ENCODE data around the gene PXDN.

The PXDN gene

DNA sequence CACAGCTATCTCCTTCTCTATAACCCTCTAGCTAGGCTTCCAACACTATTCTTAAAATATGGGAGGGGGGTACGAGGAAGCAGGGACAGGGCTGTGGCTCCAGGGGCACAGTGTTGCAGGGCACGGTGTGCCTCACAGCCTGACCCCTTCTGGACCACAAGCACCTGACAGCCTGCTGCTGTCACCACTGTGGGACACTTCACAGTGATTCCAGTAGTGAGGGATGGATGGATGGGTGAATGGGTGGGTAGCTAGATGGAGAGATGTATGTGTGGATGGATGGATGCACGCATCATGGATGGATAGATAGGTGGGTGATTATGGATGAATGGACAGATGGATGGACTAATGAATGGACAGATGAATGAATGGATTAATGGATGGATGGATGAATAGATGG, 21.6 kb downstream of the PXDN start:
- DNase-seq, result no peak
- Histone ChIP-seq H4K8ac (ENCODE audit: low read depth, low read length) (no peak overlapping the region), H3K4me2 (ENCODE audit: low read length) (no peak overlapping the region), H3K79me2 (ENCODE audit: control insufficient read depth, insufficient read depth, low read length) (peaks cover 27% of the 10 kb centered on the region), H2AK5ac (ENCODE audit: low read length) (no peak overlapping the region), H3K18ac (ENCODE audit: low read length) (no peak overlapping the region), H3K4me1 (ENCODE audit: control insufficient read depth, low read depth, low read length) (no peaks in the 10 kb centered on the region), H3K4ac (ENCODE audit: low read depth, low read length) (no peak overlapping the region), H3K9ac (ENCODE audit: low read length) (no peak overlapping the region), H3K23ac (ENCODE audit: low read length) (no peak overlapping the region), H3K36me3 (ENCODE audit: control insufficient read depth, insufficient read depth, low read length) (no peaks in the 10 kb centered on the region), H3K79me1 (ENCODE audit: low read length) (peaks cover 22% of the 10 kb centered on the region), H3K27me3 (ENCODE audit: insufficient read depth, low read length, poor library complexity) (no peaks in the 10 kb centered on the region), H2BK120ac (ENCODE audit: low read depth, low read length) (no peak overlapping the region), H2BK15ac (replicated peaks; ENCODE audit: low read depth) (no peak overlapping the region), H3K56ac (ENCODE audit: low read length) (no peak overlapping the region), H2BK5ac (ENCODE audit: low read length) (no peak overlapping the region), H3K27ac (ENCODE audit: low read depth, low read length) (no peak overlapping the region), H3K4me3 (ENCODE audit: low read length) (no peak overlapping the region), H4K5ac (ENCODE audit: low read length) (no peak overlapping the region)
- no CpG with 5 or more reads among the region's 3 CpGs for WGBS (ENCODE audit: extremely low coverage, insufficient coverage, low lambda C conversion rate)

DNA sequence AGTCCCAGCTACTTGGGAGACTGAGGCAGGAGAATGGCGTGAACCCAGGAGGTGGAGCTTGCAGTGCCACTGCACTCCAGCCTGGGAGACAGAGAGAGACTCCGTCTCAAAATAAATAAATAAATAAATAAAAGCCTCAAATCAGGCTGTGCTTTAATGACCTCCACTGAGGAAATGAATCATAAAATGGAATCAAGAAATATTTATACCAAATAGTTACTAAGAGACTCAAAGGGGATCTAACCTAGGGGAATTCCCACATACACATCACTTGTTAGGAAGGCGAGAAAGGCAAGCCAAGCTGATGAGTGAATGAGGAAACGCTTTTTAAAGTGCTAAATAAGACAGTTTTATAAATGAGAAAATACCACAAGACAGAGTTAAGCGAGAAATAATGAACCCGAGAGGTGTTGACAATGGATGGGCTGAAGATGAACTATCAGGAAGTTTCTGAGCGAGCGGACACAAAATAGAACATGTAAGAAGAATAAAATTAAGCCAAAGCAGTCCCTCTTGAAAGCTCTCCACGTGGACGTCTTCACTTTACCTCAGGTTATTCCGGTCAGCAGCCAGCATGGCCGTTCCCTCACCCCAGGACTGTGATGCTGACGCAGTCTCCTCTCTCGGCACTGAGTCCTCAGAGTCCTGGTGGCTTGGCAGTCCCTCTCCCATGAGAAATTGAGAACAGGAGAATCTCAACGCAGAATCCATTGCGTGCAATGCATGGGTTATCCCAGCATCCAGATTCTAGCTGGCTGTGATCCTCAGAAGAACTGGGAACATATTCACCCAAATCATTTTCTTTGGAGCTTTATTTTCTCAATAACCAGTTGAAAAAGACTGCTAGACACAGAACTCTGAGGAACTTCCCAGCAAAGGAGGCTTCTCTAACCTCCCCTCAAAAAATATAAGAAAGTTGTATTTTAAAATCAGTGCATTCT, 22.3 kb downstream of the PXDN start:
- Histone ChIP-seq H3K27me3 (ENCODE audit: insufficient read depth, low read length, poor library complexity) (no peaks in the 10 kb centered on the region), H3K9ac (ENCODE audit: low read length) (no peak overlapping the region), H3K18ac (ENCODE audit: low read length) (no peak overlapping the region), H3K36me3 (ENCODE audit: control insufficient read depth, insufficient read depth, low read length) (no peaks in the 10 kb centered on the region), H3K56ac (ENCODE audit: low read length) (no peak overlapping the region), H3K23ac (ENCODE audit: low read length) (no peak overlapping the region), H3K4me1 (ENCODE audit: control insufficient read depth, low read depth, low read length) (no peaks in the 10 kb centered on the region), H3K4me3 (ENCODE audit: low read length) (no peak overlapping the region), H4K8ac (ENCODE audit: low read depth, low read length) (no peak overlapping the region), H4K5ac (ENCODE audit: low read length) (no peak overlapping the region), H3K4me2 (ENCODE audit: low read length) (no peak overlapping the region), H2BK15ac (replicated peaks; ENCODE audit: low read depth) (no peak overlapping the region), H3K4ac (ENCODE audit: low read depth, low read length) (no peak overlapping the region), H3K79me2 (ENCODE audit: control insufficient read depth, insufficient read depth, low read length) (peaks cover 20% of the 10 kb centered on the region), H3K27ac (ENCODE audit: low read depth, low read length) (no peak overlapping the region), H2BK120ac (ENCODE audit: low read depth, low read length) (no peak overlapping the region), H2AK5ac (ENCODE audit: low read length) (no peak overlapping the region), H3K79me1 (ENCODE audit: low read length) (peaks cover 17% of the 10 kb centered on the region), H2BK5ac (ENCODE audit: low read length) (no peak overlapping the region)
- no peak for DNase-seq
- whole genome bisulfite sequencing (ENCODE audit: extremely low coverage, insufficient coverage, low lambda C conversion rate), result no CpG with 5 or more reads among the region's 16 CpGs

DNA sequence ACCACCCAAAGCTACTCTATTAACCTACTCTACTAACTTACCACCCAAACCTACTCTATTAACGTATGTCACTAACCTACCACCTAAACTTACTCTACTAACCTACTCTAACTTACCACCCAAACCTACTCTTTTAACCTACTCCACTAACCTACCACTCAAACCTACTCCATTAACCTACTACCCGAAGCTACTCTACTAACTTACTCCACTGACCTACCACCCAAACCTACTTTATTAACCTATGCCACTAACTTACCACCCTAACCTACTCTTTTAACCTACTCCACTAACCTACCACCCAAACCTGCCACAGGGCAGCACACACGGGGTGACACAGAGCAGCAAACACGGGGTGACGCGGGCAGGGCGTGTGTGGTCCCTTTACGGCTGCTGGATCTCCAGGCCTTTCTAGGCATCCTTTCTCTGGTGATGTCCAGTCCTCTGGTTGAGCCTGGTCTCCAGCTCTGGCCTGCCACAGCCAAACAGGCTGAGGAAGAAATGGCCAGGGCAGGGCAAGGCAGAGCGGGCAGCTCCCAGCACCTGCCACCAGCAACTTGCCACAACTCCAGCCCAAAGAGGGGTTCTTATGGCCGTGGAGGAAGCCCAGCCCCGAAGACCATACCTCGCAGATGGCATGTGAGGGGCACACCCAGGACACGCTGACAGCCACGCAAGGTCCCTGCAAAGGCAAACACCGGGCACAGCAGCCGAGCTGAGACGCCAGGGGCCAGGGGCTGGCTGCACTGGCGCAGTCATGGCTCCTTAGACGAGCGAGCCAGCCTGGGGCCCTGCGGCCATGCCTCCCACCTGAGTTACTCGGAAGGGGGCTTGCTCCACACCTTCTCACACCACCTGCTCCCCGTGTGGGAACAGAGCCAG, 25.7 kb downstream of the PXDN start:
- H3K4ac ChIP-seq (ENCODE audit: low read depth, low read length), result no peak overlapping the region
- H2AK5ac ChIP-seq (ENCODE audit: low read length), result no peak overlapping the region
- H3K4me3 ChIP-seq (ENCODE audit: low read length), result no peak overlapping the region
- H2BK120ac ChIP-seq (ENCODE audit: low read depth, low read length), result no peak overlapping the region
- H2BK15ac ChIP-seq (replicated peaks; ENCODE audit: low read depth), result no peak overlapping the region
- H3K79me1 ChIP-seq (ENCODE audit: low read length), result peaks cover 33% of the 10 kb centered on the region
- no peak overlapping the region for H3K9ac ChIP-seq (ENCODE audit: low read length)
- peaks cover 38% of the 10 kb centered on the region for H3K79me2 ChIP-seq (ENCODE audit: control insufficient read depth, insufficient read depth, low read length)
- DNase-seq, result no peak
- 100% methylated on average over 2 of the region's 23 CpGs for WGBS (ENCODE audit: extremely low coverage, insufficient coverage, low lambda C conversion rate)
- H2BK5ac ChIP-seq (ENCODE audit: low read length), result no peak overlapping the region
- H3K36me3 ChIP-seq (ENCODE audit: control insufficient read depth, insufficient read depth, low read length), result no peaks in the 10 kb centered on the region
- H3K27ac ChIP-seq (ENCODE audit: low read depth, low read length), result no peak overlapping the region
- no peaks in the 10 kb centered on the region for H3K27me3 ChIP-seq (ENCODE audit: insufficient read depth, low read length, poor library complexity)
- no peak overlapping the region for H4K8ac ChIP-seq (ENCODE audit: low read depth, low read length)
- H3K23ac ChIP-seq (ENCODE audit: low read length), result no peak overlapping the region
- H3K56ac ChIP-seq (ENCODE audit: low read length), result no peak overlapping the region
- H3K4me1 ChIP-seq (ENCODE audit: control insufficient read depth, low read depth, low read length), result no peaks in the 10 kb centered on the region
- H3K18ac ChIP-seq (ENCODE audit: low read length), result no peak overlapping the region
- H3K4me2 ChIP-seq (ENCODE audit: low read length), result no peak overlapping the region
- no peak overlapping the region for H4K5ac ChIP-seq (ENCODE audit: low read length)

DNA sequence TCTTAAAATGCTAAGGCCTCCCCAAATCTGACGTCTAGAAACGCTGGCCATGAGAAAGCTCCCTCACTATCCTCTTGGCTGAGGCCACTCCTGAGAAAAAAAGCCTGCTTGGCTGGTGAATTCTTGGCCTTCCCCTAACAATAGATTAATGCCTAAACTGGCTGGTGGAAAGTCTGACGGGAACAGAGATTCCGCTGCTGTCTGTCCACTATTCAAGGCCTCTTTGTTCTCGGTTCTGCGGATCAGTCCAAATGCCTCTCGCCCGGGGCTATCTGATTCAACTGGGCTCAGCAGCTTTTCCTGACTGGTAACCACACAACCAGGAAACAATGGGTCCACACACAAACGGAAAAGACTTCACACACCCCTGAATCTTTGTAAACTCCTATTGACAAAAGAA, 27.2 kb downstream of the PXDN start:
- Histone ChIP-seq H3K79me1 (ENCODE audit: low read length) (peaks cover 29% of the 10 kb centered on the region), H3K23ac (ENCODE audit: low read length) (no peak overlapping the region), H3K79me2 (ENCODE audit: control insufficient read depth, insufficient read depth, low read length) (peaks cover 30% of the 10 kb centered on the region), H3K18ac (ENCODE audit: low read length) (no peak overlapping the region), H3K36me3 (ENCODE audit: control insufficient read depth, insufficient read depth, low read length) (no peaks in the 10 kb centered on the region), H3K56ac (ENCODE audit: low read length) (no peak overlapping the region), H2AK5ac (ENCODE audit: low read length) (no peak overlapping the region), H3K27me3 (ENCODE audit: insufficient read depth, low read length, poor library complexity) (no peaks in the 10 kb centered on the region), H2BK5ac (ENCODE audit: low read length) (no peak overlapping the region), H3K4me1 (ENCODE audit: control insufficient read depth, low read depth, low read length) (no peaks in the 10 kb centered on the region), H3K4me3 (ENCODE audit: low read length) (no peak overlapping the region), H3K4me2 (ENCODE audit: low read length) (no peak overlapping the region), H3K4ac (ENCODE audit: low read depth, low read length) (no peak overlapping the region), H2BK120ac (ENCODE audit: low read depth, low read length) (no peak overlapping the region), H4K8ac (ENCODE audit: low read depth, low read length) (no peak overlapping the region), H3K9ac (ENCODE audit: low read length) (no peak overlapping the region), H4K5ac (ENCODE audit: low read length) (no peak overlapping the region), H2BK15ac (replicated peaks; ENCODE audit: low read depth) (no peak overlapping the region), H3K27ac (ENCODE audit: low read depth, low read length) (no peak overlapping the region)
- DNase-seq, result peak; percentile 53
- no CpG with 5 or more reads among the region's 9 CpGs for WGBS (ENCODE audit: extremely low coverage, insufficient coverage, low lambda C conversion rate)

DNA sequence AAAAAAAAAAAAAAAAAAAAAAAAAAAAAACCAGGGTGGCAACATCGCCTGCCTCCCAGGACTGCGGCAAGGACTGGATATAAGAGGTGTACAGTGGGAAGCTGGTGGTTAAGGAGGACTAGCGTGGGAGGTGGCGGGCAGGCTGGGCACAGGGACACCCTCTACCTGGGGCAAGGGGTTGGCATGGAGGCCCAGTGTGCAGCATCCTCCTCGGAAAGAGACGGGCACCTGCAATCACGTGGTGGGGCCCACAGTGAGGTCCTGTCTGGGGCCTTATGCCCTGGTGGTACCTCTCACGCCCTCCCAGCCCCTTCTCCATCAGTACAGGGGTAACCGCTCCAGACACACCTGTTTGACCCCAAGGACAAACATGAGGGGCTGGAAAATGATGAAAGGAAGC, 27.9 kb downstream of the PXDN start:
- H4K8ac ChIP-seq (ENCODE audit: low read depth, low read length), result no peak overlapping the region
- H3K27ac ChIP-seq (ENCODE audit: low read depth, low read length), result no peak overlapping the region
- no peak overlapping the region for H2BK5ac ChIP-seq (ENCODE audit: low read length)
- H4K5ac ChIP-seq (ENCODE audit: low read length), result no peak overlapping the region
- no peaks in the 10 kb centered on the region for H3K36me3 ChIP-seq (ENCODE audit: control insufficient read depth, insufficient read depth, low read length)
- no peak overlapping the region for H3K4me3 ChIP-seq (ENCODE audit: low read length)
- no peak overlapping the region for H3K9ac ChIP-seq (ENCODE audit: low read length)
- H3K27me3 ChIP-seq (ENCODE audit: insufficient read depth, low read length, poor library complexity), result no peaks in the 10 kb centered on the region
- no peak overlapping the region for H2BK120ac ChIP-seq (ENCODE audit: low read depth, low read length)
- WGBS (ENCODE audit: extremely low coverage, insufficient coverage, low lambda C conversion rate), result no CpG with 5 or more reads among the region's 9 CpGs
- H3K4me1 ChIP-seq (ENCODE audit: control insufficient read depth, low read depth, low read length), result no peaks in the 10 kb centered on the region
- no peak overlapping the region for H3K4ac ChIP-seq (ENCODE audit: low read depth, low read length)
- no peak overlapping the region for H3K56ac ChIP-seq (ENCODE audit: low read length)
- no peak overlapping the region for H3K23ac ChIP-seq (ENCODE audit: low read length)
- peaks cover 34% of the 10 kb centered on the region for H3K79me2 ChIP-seq (ENCODE audit: control insufficient read depth, insufficient read depth, low read length)
- H3K79me1 ChIP-seq (ENCODE audit: low read length), result peaks cover 29% of the 10 kb centered on the region
- H3K18ac ChIP-seq (ENCODE audit: low read length), result no peak overlapping the region
- no peak overlapping the region for H2AK5ac ChIP-seq (ENCODE audit: low read length)
- no peak overlapping the region for H3K4me2 ChIP-seq (ENCODE audit: low read length)
- no peak for DNase-seq
- no peak overlapping the region for H2BK15ac ChIP-seq (replicated peaks; ENCODE audit: low read depth)

Data from mesendoderm (in vitro differentiated cells).